Stimulated activated CD4-positive, alpha-beta T cell treated with anti-CD3 and anti-CD28 coated beads, TNF-alpha, amount 100 ng/mL, for 48 hours (primary cell): ENCODE results near the gene LGALS7.

Experiments
- DNase-seq, 3 donors: peaks; one replicate each; pipeline ENCODE4 v3.0.0-alpha.2; 2020; ENCODE audit warnings: low read depth in 3 of 3

LGALS7 gene

DNA sequence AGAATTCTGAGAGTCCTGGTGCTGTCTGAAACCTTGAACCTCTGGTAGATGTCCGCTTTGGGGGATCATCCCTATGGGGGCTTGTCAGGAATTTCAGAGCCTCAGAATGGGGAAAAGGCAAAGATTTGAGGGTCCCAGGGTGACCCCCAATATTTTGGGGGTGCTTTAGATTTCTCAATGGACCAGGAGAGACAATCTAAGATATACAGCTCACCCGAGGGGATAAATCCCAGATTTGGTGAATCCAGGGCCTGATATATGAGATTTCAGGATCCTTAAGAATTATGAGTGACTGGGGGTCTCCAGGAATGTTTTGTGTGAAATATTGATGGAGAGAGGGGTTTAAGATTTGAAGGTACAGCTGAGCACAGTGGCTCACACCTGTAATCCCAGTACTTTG, 32.4 kb downstream of the LGALS7 start:
- no peak for DNase-seq

DNA sequence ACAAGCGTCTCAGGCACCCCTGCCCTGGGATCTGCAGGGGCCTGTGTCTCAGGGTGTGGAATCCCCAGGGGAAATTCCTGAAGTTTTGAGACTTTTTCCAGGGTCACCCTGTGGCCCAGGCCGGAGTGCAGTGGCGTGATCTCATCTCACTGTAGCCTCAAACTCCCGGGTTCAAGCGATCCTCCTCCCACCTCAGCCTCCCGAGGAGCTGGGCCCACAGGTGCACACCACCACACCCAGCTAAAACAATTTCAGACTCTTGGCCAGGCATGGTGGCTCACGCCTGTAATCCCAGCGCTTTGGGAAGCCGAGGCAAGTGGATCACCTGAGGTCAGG, 33.1 kb downstream of the LGALS7 start:
- no peak for DNase-seq

DNA sequence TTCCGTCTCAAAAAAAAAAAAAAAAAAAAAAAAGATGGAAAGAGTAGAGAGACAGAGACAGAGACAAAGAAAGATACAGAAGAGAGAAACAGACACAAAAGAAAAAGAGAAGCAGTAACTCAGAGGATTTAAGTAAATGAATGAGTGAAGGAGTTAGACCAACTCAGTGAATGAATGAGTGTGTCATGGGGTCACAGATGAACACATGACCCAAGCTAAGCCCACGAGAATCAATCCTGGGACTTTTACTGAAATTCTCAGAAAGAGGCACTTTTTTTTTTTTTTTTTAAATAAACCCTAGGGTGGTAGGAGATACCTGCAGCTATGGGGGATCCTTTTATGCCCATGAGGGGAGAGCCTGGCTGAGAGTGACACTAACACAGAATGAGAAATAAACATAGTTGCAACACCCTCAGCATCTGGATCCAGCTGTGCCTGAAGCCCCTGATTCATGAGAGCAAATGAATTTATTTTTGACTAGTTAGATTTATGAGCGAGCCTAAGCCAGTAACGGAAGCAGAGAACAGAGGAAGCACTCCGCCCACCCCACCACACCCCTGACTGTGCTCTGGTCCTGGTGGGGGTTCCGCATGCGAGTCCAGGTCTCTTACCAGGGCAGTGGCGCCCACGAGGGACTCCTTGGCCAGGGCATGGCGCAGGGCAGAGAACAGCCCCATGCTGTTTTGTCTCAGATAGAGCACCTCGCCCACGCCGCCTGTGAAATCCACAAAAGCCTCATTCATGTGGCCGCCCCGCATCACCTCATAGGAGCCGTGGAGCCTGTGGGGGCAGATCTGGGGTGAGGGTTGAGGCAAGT, 33.7 kb downstream of the LGALS7 start:
- DNase-seq = no peak

DNA sequence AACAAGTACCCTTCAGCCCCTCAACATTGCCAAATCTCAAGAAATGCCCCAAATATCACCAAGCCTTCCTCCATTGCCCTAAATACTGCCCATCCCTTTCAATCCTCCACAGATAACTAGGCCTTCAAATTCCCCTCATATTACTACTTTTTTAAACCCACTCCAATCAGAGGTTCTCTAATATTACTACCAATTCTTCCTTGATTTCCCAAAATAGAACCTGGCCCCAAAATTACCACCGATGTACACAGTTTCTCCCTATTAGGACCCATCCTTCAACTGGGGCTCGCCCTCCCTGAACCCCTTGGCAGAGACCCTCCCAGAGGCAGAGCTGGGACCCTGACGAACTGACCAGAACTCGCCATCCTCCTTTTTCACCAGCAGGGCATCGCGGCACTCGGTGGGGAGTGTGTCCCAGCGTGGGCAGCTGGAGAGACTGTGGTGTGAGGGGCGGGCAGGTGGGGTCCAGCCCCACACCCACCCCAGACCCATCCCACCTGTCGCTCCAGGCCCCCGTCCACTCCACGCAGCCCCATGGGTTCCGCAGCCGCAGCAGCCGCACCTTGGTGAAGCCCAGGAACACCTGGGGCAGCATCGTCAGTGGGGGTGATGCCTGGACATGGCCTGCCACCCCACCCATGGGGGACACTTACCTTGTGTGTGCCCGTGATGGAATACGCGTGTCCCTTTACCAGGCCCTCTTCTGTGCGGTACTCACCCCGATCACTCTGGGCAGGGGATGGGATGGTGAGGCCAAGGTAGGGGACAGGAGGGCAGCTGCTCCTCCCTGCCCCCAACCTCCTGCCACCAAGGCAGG, 35.2 kb downstream of the LGALS7 start:
- no peak for DNase-seq

DNA sequence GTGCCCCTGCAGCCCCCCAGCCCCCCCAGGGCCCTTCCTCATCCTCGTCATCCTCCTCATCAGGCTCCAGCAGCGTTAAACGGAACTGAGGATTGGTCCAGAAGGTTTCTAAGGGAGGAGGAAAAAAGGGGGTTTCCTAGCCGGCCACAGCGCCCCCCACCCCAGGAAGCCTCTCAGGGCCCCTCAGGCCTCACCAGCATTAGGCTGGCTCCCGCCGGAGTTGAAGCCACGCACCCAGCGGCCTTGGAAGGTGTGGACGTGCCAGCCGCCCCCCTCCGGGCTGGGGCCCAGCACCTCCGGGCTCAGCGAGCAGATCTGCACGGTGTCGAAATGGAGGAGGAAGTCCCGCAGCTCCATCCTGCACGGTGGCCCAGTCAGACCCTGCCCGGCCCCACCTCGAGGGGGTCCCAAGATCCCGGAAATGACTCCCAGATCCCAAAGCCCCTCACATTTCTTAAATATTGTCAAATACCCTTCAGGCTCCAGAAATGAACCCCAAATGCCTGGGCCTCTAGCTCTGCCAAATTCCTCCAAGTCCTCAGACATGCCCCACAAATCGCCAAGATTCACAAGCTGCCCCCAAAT, 35.9 kb downstream of the LGALS7 start:
- DNase-seq = no peak

DNA sequence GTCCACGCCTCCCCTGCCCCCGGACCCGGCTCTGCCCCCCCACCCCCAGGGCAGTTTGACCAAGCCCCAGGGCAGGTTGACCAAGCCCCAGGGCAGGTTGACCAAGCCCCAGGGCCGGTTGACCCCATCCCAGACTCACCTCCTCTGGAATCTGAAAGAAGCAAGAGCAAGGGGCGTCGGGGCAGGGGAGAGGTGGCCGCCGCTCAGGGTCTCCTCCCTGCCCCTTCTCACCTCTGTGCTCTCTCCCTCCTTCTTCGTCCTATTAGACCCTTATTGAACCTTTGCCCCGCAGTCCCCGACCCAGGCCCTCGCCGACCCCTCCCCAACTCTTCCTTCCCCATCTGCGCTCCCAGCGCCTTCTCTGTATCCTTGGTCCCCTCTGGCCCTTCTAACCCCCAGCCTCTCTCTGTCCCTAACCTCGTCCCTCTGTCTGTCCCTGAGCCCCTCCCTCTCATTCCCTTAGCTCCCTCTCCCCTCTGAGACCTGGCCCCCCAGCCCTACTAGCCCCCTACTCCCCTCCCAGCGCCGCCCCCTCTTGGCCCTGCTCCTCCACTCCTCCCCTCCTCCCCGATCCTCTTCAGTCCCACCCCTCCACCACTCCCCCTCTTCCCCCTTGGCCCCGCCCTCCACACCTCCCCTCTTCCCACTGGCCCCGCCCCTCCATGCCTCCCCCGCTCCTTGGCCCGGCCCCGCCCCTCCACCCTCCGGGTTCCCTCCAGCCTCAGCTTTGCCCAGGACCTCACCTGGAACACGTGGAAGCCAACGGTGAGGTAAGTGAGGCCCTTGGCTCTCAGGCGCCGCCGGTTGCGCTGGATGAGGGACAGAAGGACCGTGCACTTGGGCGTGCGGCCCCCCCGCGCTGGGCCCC, 36.7 kb downstream of the LGALS7 start:
- DNase-seq = peak; percentile 45 to 78 (median 61)

DNA sequence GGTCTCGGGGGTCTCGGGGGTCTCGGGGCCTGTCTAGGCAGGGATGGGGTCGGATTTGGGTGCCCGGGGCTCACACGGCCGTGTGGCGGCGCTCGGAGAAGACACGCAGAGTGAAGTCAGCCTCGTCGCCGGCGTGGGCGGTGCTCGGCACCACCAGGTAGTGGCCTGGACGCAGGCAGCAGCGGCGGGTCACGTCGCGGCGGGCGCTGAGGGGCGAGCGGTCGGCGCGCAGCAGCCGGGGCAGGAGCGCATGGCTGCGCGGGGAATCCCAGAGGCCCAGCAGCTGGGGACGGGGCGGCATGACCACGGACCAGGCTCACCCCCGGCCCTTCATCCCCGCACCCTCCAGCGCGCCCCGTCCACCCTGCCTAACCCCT, 37.3 kb downstream of the LGALS7 start:
- peak in 2 of 3 donors; percentile 43 to 64 for DNase-seq

DNA sequence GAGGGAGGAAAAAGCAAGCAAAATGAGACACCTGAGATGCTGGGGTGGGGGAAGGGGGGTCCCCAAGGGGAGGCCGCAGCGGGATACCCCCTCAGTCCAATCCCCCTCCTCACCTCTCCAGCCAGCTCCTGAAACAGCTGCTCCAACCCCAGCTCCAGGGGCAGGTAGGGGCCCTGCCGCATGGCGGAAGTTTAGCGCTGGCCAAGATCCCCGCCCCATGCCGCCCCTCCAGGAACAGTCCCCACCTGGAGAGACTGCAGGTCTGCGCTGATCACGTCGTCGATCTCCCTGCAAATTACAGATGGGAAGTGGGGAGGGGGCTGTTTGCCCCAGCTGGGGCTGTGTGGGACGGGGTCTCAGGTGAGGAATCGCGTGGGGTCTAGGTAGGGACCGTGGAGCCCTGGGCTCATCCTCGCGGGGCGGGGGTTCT, 38.0 kb downstream of the LGALS7 start:
- DNase-seq = no peak

DNA sequence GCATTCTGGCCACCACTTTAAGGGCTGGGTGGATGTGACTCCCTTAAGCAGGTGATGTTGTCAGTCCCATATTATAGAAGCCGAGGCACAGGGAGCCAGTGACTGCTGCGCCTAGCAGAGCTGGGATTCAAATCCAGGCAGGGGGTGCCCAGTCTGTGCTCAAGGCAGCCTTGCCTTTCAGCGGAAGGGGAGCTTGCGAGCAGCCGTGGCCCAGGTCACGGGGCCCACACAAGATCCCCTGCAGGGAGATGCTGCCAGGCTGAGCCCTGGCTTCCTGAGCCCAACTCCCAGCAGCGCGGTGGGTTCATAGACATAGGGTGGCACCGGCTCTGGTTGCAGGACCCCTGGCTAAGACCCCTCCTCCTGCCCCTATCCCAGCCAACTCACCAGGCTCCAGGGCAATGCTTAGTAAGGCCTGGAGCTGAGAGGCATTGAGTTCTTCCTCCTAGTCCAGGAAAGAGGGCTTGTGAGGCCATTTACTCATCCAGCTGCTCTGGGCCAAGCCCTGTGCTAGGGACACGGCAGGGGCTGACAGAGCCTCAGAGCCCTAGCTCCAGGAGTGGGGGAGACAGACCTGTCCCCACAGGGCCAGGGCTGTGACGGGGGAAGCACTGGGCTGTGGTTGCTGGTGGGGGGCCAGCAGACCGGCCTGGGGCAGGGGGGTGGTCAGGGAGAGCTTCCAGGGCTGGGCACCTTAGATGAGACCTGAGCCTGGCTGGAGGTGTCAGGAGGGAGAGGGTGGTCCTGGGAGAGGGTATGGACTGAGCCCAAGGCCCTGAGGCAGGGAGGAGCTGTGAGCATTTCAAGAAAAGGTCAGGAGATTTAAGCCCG, 38.7 kb downstream of the LGALS7 start:
- no peak for DNase-seq

DNA sequence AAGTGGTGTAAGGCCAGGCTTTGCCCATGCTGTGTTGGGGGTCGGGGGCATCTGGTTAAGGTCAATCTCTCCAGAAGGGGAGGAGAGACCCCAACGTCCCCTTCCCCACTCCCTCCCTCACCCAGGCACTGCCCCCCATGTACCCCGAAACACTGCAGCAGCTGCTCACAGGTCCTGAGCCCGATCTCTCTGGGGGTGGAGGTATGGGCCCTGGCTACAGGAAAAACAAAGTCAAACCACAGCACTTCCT, 39.2 kb downstream of the LGALS7 start:
- DNase-seq = no peak

DNA sequence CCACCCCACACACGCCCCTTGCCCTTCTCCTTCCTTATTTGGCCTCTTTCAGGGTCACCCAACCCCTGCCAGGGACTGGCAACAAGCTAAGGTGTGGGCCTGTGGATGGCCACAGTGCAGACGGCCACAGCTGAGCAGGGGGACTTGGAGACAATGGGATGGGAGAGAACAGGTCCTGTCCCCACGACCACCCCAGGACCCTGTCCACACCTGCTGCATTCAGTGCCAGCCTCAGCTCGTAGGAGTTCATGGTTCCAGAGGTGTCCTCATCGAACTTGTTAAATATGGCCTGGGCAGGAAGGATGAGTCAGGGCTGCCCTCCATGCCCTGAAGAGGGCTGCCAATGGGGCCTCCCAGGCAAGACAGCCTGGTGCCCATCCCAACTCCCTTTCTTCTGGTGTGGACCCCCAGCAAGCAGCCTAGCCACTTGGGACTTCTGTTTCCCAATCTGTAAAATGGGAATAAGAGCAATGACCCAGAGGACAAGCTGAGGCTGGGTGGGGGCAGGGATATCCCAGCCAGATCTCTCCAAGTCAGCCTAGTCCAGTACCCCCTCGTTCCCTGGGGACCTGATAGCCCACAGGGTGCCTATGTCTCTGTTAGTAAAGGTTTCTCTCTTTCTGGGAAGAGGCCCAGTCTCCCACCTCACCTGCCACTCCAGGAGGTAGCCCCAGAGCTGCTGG, 39.7 kb downstream of the LGALS7 start:
- DNase-seq = no peak

DNA sequence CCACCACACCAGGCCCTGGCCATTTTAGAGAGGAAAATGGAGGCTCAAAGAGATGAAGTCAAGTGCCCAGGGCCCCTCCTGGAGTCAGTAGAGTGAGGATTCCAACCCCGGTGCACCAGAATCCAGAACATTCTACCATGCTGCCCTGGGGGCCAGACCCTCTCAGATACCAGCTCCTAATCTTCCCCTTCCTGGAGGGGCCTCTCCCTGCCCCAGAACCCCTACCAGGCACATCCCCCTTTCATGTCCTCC, 40.1 kb downstream of the LGALS7 start:
- DNase-seq = no peak

DNA sequence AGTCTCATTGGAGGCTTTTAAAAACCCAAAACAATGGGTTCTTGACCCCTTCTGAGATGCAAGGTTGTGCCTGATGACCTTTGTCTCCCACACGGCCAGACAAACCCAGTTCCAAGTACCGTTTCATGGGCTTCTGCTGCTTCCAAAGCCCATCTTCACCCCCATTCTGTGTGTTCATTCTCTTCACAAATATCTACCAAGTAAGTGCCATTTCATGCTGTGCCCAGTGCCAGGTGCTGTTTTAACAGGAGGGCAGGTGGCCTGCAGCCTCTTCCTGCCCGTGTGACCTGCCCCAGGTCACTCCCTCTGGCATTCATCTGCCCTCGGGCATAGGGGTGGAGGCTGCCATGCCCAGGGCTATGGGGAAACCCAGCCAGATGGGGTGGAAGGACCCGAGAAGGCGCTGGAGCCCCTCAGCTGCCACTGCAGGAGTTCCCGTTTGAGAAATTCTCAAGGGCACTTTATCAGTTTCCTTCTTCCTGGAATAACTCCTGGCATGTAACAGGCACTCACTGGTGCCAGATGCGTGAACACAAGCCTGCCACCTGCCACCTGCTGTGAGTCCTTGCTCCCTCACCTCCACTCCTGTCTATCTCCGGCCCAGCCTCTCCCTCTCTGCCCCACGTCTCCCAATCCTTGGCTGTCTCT, 41.5 kb downstream of the LGALS7 start:
- DNase-seq = no peak

DNA sequence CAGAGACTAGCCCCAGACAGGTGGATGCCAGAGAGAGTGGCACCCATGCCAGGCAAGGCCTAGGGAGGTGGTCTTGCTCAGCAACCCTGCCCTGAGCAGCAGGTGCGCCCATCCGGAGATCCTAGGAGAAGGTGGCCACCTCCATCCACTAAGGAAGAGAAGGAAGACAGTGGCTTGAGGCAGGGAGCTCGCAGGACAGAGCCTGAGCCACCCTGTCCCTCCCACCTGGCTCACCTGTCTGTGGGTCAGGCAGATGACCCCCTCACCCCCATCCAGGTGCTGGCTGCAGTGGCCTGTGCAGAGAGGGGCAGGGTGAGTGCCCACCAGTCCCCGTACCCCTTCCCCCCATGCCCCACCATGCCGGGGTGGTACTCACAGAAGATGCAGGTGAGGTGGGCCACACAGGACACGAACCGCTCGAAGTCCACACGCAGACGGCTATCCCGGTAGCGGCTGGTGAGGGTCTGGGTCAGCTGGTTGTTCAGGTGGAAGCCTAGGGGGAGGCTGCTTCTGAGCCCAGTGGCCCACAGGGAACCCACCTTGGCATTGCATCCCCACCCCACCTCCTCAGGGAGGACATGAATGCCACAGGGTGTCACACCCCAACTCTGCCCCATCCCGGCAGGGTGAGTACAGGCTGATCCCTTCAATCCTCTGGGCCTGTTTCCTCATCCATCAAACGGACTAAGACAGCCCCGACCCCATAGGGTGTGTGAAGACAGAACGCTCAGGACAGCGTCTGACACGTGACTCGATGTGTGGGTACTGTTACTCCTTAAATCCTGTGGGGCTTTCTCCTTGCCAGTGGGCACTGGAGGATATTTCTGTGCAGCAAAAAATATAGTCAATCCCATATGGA, 42.4 kb downstream of the LGALS7 start:
- no peak for DNase-seq

DNA sequence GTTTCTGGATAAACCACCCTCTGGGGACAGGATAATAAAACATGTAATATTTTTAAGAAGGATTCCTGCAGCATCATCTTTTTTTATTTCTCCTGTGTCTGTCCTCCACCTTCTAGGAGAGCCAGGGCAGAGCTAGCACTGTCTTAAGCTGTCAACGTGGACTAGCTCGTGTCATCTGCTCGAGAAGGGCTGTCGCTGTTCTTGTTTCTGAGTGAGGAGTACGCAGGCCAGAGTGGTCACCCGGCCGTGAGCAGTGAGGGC, 42.9 kb downstream of the LGALS7 start:
- DNase-seq = no peak

DNA sequence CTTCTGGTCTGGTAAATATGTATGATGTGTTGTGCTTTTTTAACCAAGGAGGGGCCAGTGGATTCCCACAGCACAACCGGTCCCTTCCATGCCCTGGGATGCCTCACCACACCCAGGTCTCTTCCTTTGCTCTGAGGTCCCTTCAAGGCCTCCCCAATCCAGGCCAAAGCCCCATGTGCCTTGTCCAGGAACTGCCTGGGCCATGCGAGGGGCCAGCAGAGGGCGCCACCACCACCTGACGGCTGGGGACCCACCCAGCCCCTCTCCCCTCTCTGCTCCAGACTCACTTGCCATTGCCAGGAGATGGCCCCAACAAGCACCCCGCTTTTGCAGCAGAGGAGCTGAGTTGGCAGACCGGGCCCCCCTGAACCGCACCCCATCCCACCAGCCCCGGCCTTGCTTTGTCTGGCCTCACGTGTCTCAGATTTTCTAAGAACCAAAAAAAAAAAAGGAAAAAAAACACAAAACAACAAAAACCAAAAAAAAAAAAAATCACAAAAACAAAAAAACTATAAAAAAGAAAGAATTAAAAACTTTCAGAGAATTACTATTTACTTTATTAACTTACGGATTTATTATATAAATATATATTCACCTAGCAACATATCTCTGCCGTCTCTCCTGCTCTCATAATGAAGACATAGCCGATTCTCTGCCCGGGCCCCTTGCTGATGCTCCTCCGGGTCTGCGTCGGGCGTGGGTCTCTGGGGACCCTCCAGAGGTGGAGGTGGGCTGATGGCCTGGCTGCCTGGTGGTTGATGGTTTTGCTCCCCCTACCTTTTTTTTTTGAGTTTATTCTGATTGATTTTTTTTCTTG, 43.5 kb downstream of the LGALS7 start:
- peak; percentile 57 to 82 (median 64) for DNase-seq

DNA sequence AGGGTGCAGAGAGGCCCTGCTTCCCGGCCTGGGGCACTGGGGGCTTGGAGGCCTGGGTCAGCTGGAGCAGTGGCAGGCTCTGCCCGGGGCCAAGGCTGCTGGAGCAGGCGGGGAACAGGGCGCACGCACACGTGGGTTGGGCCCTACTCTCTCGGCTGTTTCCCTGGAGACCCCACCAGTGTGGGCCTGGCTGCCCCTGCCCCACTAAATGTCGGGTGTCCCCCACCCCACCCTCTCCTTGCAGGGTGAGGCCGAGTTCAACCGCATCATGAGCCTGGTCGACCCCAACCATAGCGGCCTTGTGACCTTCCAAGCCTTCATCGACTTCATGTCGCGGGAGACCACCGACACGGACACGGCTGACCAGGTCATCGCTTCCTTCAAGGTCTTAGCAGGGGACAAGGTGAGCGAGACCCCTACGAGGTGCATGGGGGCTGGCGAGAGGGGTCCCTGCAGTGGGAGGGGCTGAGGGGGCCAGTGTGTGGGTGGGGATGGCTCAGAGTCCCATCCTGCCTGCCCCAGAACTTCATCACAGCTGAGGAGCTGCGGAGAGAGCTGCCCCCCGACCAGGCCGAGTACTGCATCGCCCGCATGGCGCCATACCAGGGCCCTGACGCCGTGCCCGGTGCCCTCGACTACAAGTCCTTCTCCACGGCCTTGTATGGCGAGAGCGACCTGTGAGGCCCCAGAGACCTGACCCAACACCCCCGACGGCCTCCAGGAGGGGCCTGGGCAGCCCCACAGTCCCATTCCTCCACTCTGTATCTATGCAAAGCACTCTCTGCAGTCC, 44.4 kb downstream of the LGALS7 start:
- no peak for DNase-seq
